ENCODE data around the gene PRKCH.

DNA sequence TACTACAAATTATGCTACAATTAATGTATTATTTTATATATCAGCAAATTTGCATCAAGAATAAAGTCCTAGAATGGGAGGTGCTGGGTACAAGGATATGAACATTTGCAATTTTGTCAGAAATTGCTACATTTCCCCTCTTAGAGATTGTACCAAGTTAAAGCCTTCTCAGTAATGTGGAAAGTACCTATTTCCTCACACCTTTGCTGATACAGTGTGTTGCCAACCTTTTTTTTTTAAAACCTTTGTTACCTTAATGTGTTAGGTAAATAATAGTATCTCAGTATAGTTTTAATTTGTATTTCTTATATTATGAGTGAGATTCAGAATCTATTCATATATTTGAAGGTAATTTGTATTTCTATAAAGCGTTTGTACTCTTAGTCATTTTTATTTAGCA, 278.6 kb downstream of the PRKCH start:
- no peak for TF ChIP-seq POLR2AphosphoS5 (IDR thresholded peaks at IDR 0.05; ENCODE audit: low read depth, low read length)
- no peak for TF ChIP-seq TAF1 (IDR thresholded peaks at IDR 0.05; ENCODE audit: low read depth, low read length)
- TF ChIP-seq POLR2A (IDR thresholded peaks at IDR 0.05; ENCODE audit: low read depth, low read length): no peak
- TF ChIP-seq PAX5 (IDR thresholded peaks at IDR 0.05; ENCODE audit: insufficient read depth, low read length, severe bottlenecking): no peak
- no peak for TF ChIP-seq SPI1 (IDR thresholded peaks at IDR 0.05; ENCODE audit: low read depth, low read length)
- no peak for TF ChIP-seq POU2F2 (IDR thresholded peaks at IDR 0.05; ENCODE audit: low read depth, low read length)
